HepG2 (cell line): ENCODE data around the gene PC.

Experiments used
- MTA3 ChIP-seq: sonication (generic); formaldehyde crosslinking; IDR thresholded peaks from 2 replicates; pipeline ENCODE4 v1.4.0; 2020; ENCODE audit warnings: missing genetic modification reagents
- ZNF331 ChIP-seq: sonication (generic); formaldehyde crosslinking; IDR thresholded peaks from 2 replicates; pipeline ENCODE4 v1.4.0; 2020; ENCODE audit warnings: missing genetic modification reagents
- ZNF777 ChIP-seq: sonication (generic); formaldehyde crosslinking; IDR thresholded peaks from 2 replicates; pipeline ENCODE4 v1.4.0; 2020; ENCODE audit warnings: missing genetic modification reagents
- ZNF790 ChIP-seq: sonication (generic); formaldehyde crosslinking; IDR thresholded peaks from 2 replicates; pipeline ENCODE4 v1.8.0; 2022; ENCODE audit warnings: missing genetic modification reagents, mild to moderate bottlenecking, borderline replicate concordance
- TF ChIP-seq, protein P1 (sequence below), 2 experiments: IDR thresholded peaks; 2 replicates each; pipeline ENCODE4 v1.6.1; 2011 to 2012; ENCODE audit warnings: low read length in 2 of 2, borderline replicate concordance in 1 of 2, low read depth in 1 of 2, mild to moderate bottlenecking in 1 of 2, moderate library complexity in 1 of 2
- TF ChIP-seq, protein P2 (sequence below): fragments of 450-650 bp; IDR thresholded peaks from 2 replicates; pipeline ENCODE4 v1.6.1; 2016

DNA sequence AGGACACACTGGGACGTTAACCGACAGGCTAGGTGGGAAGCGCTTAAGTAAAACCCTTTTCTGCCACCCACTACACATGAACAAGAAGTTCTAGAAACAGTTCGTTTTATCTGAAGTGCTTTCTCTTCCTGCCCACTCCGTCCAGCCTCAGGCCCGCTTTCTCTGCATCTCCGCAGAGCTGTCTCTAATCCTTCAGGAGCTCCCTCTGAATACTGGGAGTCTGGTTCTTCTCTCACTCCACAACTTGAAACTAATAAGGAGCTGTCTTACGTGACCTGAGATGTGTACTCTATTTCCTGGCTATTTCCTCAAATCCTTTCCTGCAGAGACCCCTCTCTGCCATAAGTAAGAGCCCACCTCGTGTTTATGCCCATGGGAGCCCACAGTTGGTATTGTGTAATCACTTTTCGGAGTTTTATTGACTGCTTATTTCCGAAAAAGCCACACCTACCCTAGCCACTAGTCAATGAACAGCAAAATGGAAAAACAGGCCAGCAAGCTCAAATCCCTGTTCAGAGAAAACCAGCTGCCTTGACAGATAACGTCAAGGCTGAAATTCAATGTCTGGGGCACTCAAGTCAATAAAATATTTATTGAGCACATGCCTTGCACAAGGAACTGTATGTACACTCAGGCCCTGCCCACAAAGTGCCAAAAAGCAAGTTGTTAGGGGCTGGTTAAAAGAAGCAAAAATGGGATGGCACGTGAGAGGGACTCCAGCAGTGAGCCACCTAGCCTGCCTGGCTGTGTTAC, 4.9 kb downstream of the PC start:
- TF ChIP-seq ZNF790 (CRISPR knock-in tag) (no peak), ZNF777 (CRISPR knock-in tag) (no peak), MTA3 (CRISPR knock-in tag) (no peak), ZNF331 (no peak)
- TF ChIP-seq, protein P1, sequence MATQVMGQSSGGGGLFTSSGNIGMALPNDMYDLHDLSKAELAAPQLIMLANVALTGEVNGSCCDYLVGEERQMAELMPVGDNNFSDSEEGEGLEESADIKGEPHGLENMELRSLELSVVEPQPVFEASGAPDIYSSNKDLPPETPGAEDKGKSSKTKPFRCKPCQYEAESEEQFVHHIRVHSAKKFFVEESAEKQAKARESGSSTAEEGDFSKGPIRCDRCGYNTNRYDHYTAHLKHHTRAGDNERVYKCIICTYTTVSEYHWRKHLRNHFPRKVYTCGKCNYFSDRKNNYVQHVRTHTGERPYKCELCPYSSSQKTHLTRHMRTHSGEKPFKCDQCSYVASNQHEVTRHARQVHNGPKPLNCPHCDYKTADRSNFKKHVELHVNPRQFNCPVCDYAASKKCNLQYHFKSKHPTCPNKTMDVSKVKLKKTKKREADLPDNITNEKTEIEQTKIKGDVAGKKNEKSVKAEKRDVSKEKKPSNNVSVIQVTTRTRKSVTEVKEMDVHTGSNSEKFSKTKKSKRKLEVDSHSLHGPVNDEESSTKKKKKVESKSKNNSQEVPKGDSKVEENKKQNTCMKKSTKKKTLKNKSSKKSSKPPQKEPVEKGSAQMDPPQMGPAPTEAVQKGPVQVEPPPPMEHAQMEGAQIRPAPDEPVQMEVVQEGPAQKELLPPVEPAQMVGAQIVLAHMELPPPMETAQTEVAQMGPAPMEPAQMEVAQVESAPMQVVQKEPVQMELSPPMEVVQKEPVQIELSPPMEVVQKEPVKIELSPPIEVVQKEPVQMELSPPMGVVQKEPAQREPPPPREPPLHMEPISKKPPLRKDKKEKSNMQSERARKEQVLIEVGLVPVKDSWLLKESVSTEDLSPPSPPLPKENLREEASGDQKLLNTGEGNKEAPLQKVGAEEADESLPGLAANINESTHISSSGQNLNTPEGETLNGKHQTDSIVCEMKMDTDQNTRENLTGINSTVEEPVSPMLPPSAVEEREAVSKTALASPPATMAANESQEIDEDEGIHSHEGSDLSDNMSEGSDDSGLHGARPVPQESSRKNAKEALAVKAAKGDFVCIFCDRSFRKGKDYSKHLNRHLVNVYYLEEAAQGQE (IDR thresholded peaks at IDR 0.05; ENCODE audit: borderline replicate concordance in 1 of 2, low read depth in 1 of 2, low read length in 2 of 2): no peak
- TF ChIP-seq, protein P2, sequence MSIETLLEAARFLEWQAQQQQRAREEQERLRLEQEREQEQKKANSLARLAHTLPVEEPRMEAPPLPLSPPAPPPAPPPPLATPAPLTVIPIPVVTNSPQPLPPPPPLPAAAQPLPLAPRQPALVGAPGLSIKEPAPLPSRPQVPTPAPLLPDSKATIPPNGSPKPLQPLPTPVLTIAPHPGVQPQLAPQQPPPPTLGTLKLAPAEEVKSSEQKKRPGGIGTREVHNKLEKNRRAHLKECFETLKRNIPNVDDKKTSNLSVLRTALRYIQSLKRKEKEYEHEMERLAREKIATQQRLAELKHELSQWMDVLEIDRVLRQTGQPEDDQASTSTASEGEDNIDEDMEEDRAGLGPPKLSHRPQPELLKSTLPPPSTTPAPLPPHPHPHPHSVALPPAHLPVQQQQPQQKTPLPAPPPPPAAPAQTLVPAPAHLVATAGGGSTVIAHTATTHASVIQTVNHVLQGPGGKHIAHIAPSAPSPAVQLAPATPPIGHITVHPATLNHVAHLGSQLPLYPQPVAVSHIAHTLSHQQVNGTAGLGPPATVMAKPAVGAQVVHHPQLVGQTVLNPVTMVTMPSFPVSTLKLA: no peak
